HG02884 (cell line): Measurements from ENCODE around the gene ACKR2.
"Not testable (repeated sequence)": the region's sequence is repeated elsewhere in the genome, so short reads cannot be mapped to it uniquely, and the experiment has no call there.

ENCODE experiments used
- ATAC-seq: cut with Tn5 transposase; IDR thresholded peaks from one replicate; pipeline ENCODE4 v1.9.1; 2021; ENCODE audit warnings: mild to moderate bottlenecking, moderate library complexity; ENCODE audit not compliant: unreplicated experiment

ACKR2 gene

GRCh38 chr3:42855219-42855546 lies 45.9 kb downstream of the ACKR2 start:
- no peak for ATAC-seq

GRCh38 chr3:42855547-42856380 lies 46.5 kb downstream of the ACKR2 start:
- no peak for ATAC-seq

GRCh38 chr3:42856544-42856943 lies 47.3 kb downstream of the ACKR2 start:
- ATAC-seq: no peak

GRCh38 chr3:42864321-42864950 lies 55.2 kb downstream of the ACKR2 start:
- no peak for ATAC-seq

- ATAC-seq: no peak
Observed at GRCh38 chr3:42865256-42865655, 56.0 kb downstream of the ACKR2 start.

- ATAC-seq: no peak
Observed at GRCh38 chr3:42867138-42867537, 57.9 kb downstream of the ACKR2 start.

- no peak for ATAC-seq
Observed at GRCh38 chr3:42868841-42869240, 59.6 kb downstream of the ACKR2 start.

GRCh38 chr3:42871592-42872196 lies 62.4 kb downstream of the ACKR2 start:
- ATAC-seq: no peak

GRCh38 chr3:42872718-42873117 lies 63.5 kb downstream of the ACKR2 start:
- no peak for ATAC-seq

- ATAC-seq: no peak
Observed at GRCh38 chr3:42873221-42873982, 64.2 kb downstream of the ACKR2 start.

GRCh38 chr3:42874749-42875148 lies 65.5 kb downstream of the ACKR2 start:
- ATAC-seq: no peak

- ATAC-seq: no peak
Observed at GRCh38 chr3:42875325-42876151, 66.3 kb downstream of the ACKR2 start, which contains the start of gene CYP8B1. TSS of gene CYP8B1 (minus strand) at chr3:42875879. CDS start at chr3:42875816, 63 bp downstream.

GRCh38 chr3:42876401-42876800 lies 67.2 kb downstream of the ACKR2 start:
- no peak for ATAC-seq

GRCh38 chr3:42876940-42877720 lies 67.9 kb downstream of the ACKR2 start:
- ATAC-seq: no peak

- ATAC-seq: no peak
Observed at GRCh38 chr3:42877881-42878280, 68.6 kb downstream of the ACKR2 start.

- ATAC-seq: no peak
Observed at GRCh38 chr3:42880183-42880582, 70.9 kb downstream of the ACKR2 start.

- peak; percentile 98 for ATAC-seq
Observed at GRCh38 chr3:42880601-42881451, 71.6 kb downstream of the ACKR2 start.

- not testable (repeated sequence) for ATAC-seq
Observed at GRCh38 chr3:42883251-42883930, 74.1 kb downstream of the ACKR2 start.
